GM13977 (cell line): ENCODE data around the gene INSC.

Experiments
- DNase-seq: peaks from one replicate; pipeline ENCODE4 v3.0.0; 2012; ENCODE audit warnings: low spot score
- CTCF ChIP-seq: IDR thresholded peaks from 2 replicates; pipeline ENCODE4 v1.5.1; 2012; ENCODE audit warnings: mild to moderate bottlenecking, control low read depth; ENCODE audit not compliant: insufficient read depth; ENCODE audit errors: extremely low read depth, missing control alignments
- in situ Hi-C: fragments of 300-500 bp; cut with MboI; formaldehyde crosslinking; loops from one replicate; pipeline ENCODE4 v1.12.0; 2022; ENCODE audit warnings: low sequenced_read_pairs, low pct_unique_long_range_greater_than_20kb, mixed read lengths, inconsistent platforms; ENCODE audit not compliant: unreplicated experiment

Gene INSC

GRCh38 chr11:15153231-15153630 lies 38.5 kb downstream of the INSC start:
- in situ Hi-C loops: no loop called here
- no peak for TF ChIP-seq CTCF

GRCh38 chr11:15157181-15157580 lies 42.5 kb downstream of the INSC start:
- DNase-seq: no peak
- TF ChIP-seq CTCF: no peak
- in situ Hi-C loops: no loop called here

More at GRCh38 chr11:15153231-15153630, 38.5 kb downstream of the INSC start:
- DNase-seq: no peak

GRCh38 chr11:15157606-15158137 lies 42.9 kb downstream of the INSC start:
- no peak for DNase-seq
- in situ Hi-C loops: no loop called here
- no peak for TF ChIP-seq CTCF

- in situ Hi-C loops: no loop called here
- DNase-seq: no peak
- no peak for TF ChIP-seq CTCF
These were observed 43.8 kb downstream of the INSC start for GRCh38 chr11:15158351-15159015.

- DNase-seq: peak; percentile 40
- in situ Hi-C loops: no loop called here
These were observed 44.4 kb downstream of the INSC start for GRCh38 chr11:15159085-15159484.

GRCh38 chr11:15161790-15162189 lies 47.1 kb downstream of the INSC start:
- in situ Hi-C loops: no loop called here
- DNase-seq: no peak
- TF ChIP-seq CTCF: no peak

More at GRCh38 chr11:15159085-15159484, 44.4 kb downstream of the INSC start:
- peak; percentile 33 for TF ChIP-seq CTCF
